OCI-LY1 (cell line): ENCODE data around the gene GIPR.

Experiments used
- EZH2 ChIP-seq: fragments of 200-600 bp; sonication (generic), shearing (Covaris generic); IDR thresholded peaks from 2 replicates; pipeline ENCODE4 v1.8.0; 2017; ENCODE audit warnings: borderline replicate concordance, mixed run types, mild to moderate bottlenecking, antibody characterized with exemption, low read length, moderate library complexity, mixed read lengths
- TF ChIP-seq, protein P1 (sequence below): fragments of 200-600 bp; sonication (generic), shearing (Covaris generic); IDR thresholded peaks from 2 replicates; pipeline ENCODE4 v1.5.1; 2017; ENCODE audit warnings: mild to moderate bottlenecking, antibody characterized with exemption, low read length, moderate library complexity, mixed read lengths

DNA sequence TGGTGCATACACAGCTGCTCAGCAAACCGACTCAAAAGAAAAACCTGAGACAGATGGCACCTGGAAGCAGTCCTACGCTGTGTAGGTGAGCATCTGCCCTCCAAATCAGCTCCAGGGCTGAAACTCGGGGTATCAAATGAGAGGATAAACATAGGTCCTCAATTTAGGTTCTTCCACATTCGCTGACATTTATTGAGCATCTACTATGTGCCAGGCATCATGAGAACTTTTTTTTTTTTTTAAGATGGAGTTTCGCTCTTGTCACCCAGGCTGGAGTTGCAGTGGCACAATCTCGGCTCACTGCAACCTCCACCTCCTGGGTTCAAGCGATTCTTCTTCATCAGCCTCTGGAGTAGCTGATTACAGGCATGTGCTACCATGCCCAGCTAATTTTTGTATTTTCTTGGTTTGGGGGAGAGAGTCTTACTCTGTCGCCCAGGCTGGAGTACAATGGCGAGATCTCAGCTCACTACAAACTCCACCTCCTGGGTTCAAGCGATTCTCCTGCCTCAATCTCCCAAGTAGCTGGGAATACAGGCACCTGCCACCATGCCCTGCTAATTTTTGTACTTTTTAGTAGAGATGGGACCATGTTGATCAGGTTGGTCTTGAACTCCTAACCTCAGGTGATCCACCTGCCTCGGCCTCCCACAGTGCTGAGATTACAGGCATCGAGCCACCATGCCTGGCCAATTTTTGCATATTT is 37.8 kb downstream of the GIPR start:
- TF ChIP-seq, protein P1, sequence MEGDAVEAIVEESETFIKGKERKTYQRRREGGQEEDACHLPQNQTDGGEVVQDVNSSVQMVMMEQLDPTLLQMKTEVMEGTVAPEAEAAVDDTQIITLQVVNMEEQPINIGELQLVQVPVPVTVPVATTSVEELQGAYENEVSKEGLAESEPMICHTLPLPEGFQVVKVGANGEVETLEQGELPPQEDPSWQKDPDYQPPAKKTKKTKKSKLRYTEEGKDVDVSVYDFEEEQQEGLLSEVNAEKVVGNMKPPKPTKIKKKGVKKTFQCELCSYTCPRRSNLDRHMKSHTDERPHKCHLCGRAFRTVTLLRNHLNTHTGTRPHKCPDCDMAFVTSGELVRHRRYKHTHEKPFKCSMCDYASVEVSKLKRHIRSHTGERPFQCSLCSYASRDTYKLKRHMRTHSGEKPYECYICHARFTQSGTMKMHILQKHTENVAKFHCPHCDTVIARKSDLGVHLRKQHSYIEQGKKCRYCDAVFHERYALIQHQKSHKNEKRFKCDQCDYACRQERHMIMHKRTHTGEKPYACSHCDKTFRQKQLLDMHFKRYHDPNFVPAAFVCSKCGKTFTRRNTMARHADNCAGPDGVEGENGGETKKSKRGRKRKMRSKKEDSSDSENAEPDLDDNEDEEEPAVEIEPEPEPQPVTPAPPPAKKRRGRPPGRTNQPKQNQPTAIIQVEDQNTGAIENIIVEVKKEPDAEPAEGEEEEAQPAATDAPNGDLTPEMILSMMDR, result no peak
- no peak for TF ChIP-seq EZH2
